SJSA1 (cell line): ENCODE measurements around the gene PEX11A. TPM values are rescaled to one million over a fixed set of nuclear protein-coding genes. Genes with fewer than 3 reads are reported as not detected.

Experiments
- DNase-seq, 2 experiments: peaks; one replicate each; pipeline ENCODE4 v3.0.0-alpha.2; 2015 to 2020; ENCODE audit warnings: low spot score in 2 of 2, low read depth in 1 of 2
- H3K27ac ChIP-seq: fragments of 250-450 bp; sonication (Bioruptor Pico); 2 replicates; pipeline ENCODE4 v1.5.1; 2020; ENCODE audit warnings: mild to moderate bottlenecking, moderate library complexity
- H3K27me3 ChIP-seq: fragments of 250-450 bp; sonication (Bioruptor Pico); replicated peaks from 2 replicates; pipeline ENCODE4 v1.5.1; 2020; ENCODE audit warnings: mild to moderate bottlenecking, moderate library complexity
- H3K36me3 ChIP-seq: fragments of 250-450 bp; sonication (Bioruptor Pico); 2 replicates; pipeline ENCODE4 v1.5.1; 2020; ENCODE audit warnings: mild to moderate bottlenecking
- H3K4me1 ChIP-seq: fragments of 250-450 bp; sonication (Bioruptor Pico); replicated peaks from 2 replicates; pipeline ENCODE4 v1.6.1; 2021; ENCODE audit warnings: mild to moderate bottlenecking
- H3K4me3 ChIP-seq: fragments of 250-450 bp; sonication (Bioruptor Pico); 2 replicates; pipeline ENCODE4 v1.5.1; 2020; ENCODE audit warnings: mild to moderate bottlenecking
- H3K9me3 ChIP-seq: fragments of 250-450 bp; sonication (Bioruptor Pico); replicated peaks from 2 replicates; pipeline ENCODE4 v1.5.1; 2020; ENCODE audit warnings: mild to moderate bottlenecking
- total RNA-seq: library from RNA; depleted of rRNA; stranded (reverse); fragments of >200 nt; shearing (Covaris generic); gene quantifications from 2 replicates; pipeline ENCODE4 v1.2.3, GENCODE V29; 2014

Gene PEX11A
- total RNA-seq, 1 experiment from 2014 or later: 4.8 TPM

- no peaks in the 10 kb centered on the region for H3K36me3 ChIP-seq
- no peaks in the 10 kb centered on the region for H3K9me3 ChIP-seq
- no peak overlapping the region for H3K4me3 ChIP-seq
- no peak overlapping the region for H3K27ac ChIP-seq
- no peak for DNase-seq
- H3K4me1 ChIP-seq: peaks cover 2% of the 10 kb centered on the region
- no peaks in the 10 kb centered on the region for H3K27me3 ChIP-seq
Measured at GRCh38 chr15:89670971-89671560, 19.5 kb downstream of the PEX11A start.

GRCh38 chr15:89669941-89670340 is 20.6 kb downstream of the PEX11A start:
- Histone ChIP-seq H3K27me3 (no peaks in the 10 kb centered on the region), H3K36me3 (no peaks in the 10 kb centered on the region), H3K27ac (no peak overlapping the region), H3K9me3 (no peaks in the 10 kb centered on the region), H3K4me3 (no peak overlapping the region), H3K4me1 (peaks cover 13% of the 10 kb centered on the region)
- DNase-seq: no peak

GRCh38 chr15:89669309-89669865 is 21.2 kb downstream of the PEX11A start:
- no peak overlapping the region for H3K27ac ChIP-seq

GRCh38 chr15:89668171-89668570 is 22.4 kb downstream of the PEX11A start:
- Histone ChIP-seq H3K36me3 (no peaks in the 10 kb centered on the region), H3K27me3 (no peaks in the 10 kb centered on the region), H3K4me3 (no peak overlapping the region), H3K27ac (no peak overlapping the region), H3K9me3 (no peaks in the 10 kb centered on the region), H3K4me1 (peaks cover 16% of the 10 kb centered on the region)
- no peak for DNase-seq

More at GRCh38 chr15:89669309-89669865, 21.2 kb downstream of the PEX11A start:
- Histone ChIP-seq H3K9me3 (no peaks in the 10 kb centered on the region), H3K27me3 (no peaks in the 10 kb centered on the region), H3K36me3 (no peaks in the 10 kb centered on the region), H3K4me1 (peaks cover 14% of the 10 kb centered on the region), H3K4me3 (no peak overlapping the region)
- no peak for DNase-seq

- no peak overlapping the region for H3K4me3 ChIP-seq
- no peak for DNase-seq
- no peaks in the 10 kb centered on the region for H3K27me3 ChIP-seq
- peaks cover 22% of the 10 kb centered on the region for H3K4me1 ChIP-seq
- no peaks in the 10 kb centered on the region for H3K36me3 ChIP-seq
- H3K27ac ChIP-seq: no peak overlapping the region
- H3K9me3 ChIP-seq: no peaks in the 10 kb centered on the region
Measured at GRCh38 chr15:89667706-89667960, 22.9 kb downstream of the PEX11A start.

GRCh38 chr15:89666858-89667705 is 23.5 kb downstream of the PEX11A start:
- no peaks in the 10 kb centered on the region; the same call in 1 of the 2 replicates for H3K9me3 ChIP-seq
- H3K27ac ChIP-seq: no peak overlapping the region
- H3K4me3 ChIP-seq: no peak overlapping the region
- peaks cover 27% of the 10 kb centered on the region for H3K4me1 ChIP-seq
- H3K27me3 ChIP-seq: no peaks in the 10 kb centered on the region
- no peaks in the 10 kb centered on the region for H3K36me3 ChIP-seq
- no peak for DNase-seq

- Histone ChIP-seq H3K4me3 (no peak overlapping the region; the same call in 1 of the 2 replicates), H3K9me3 (no peaks in the 10 kb centered on the region; the same call in 1 of the 2 replicates), H3K27me3 (no peaks in the 10 kb centered on the region), H3K36me3 (no peaks in the 10 kb centered on the region), H3K4me1 (peaks cover 29% of the 10 kb centered on the region), H3K27ac (no peak overlapping the region)
- no peak for DNase-seq
Measured at GRCh38 chr15:89666184-89666857, 24.2 kb downstream of the PEX11A start.

- H3K9me3 ChIP-seq: no peaks in the 10 kb centered on the region; the same call in 1 of the 2 replicates
- DNase-seq: peak in 1 of 2 experiments; percentile 60
- no peak overlapping the region for H3K27ac ChIP-seq
- peak overlapping the region; percentile 38 for H3K4me3 ChIP-seq
- no peaks in the 10 kb centered on the region for H3K27me3 ChIP-seq
- H3K4me1 ChIP-seq: peaks cover 29% of the 10 kb centered on the region
- H3K36me3 ChIP-seq: no peaks in the 10 kb centered on the region
Measured at GRCh38 chr15:89665449-89666181, 24.9 kb downstream of the PEX11A start.

GRCh38 chr15:89664441-89665350 is 25.9 kb downstream of the PEX11A start:
- Histone ChIP-seq H3K9me3 (no peaks in the 10 kb centered on the region; the same call in 1 of the 2 replicates), H3K4me3 (no peak overlapping the region), H3K27me3 (no peaks in the 10 kb centered on the region), H3K36me3 (no peaks in the 10 kb centered on the region), H3K27ac (no peak overlapping the region), H3K4me1 (peaks cover 29% of the 10 kb centered on the region)
- no peak for DNase-seq

GRCh38 chr15:89662893-89663626 is 27.5 kb downstream of the PEX11A start:
- Histone ChIP-seq H3K27ac (peak overlapping the region; percentile 72), H3K36me3 (no peaks in the 10 kb centered on the region), H3K9me3 (no peaks in the 10 kb centered on the region; the same call in 1 of the 2 replicates), H3K4me3 (peak overlapping the region; percentile 17; the same call in 1 of the 2 replicates), H3K27me3 (no peaks in the 10 kb centered on the region), H3K4me1 (peaks cover 29% of the 10 kb centered on the region)
- peak; percentile 72 to 89 for DNase-seq

- no peaks in the 10 kb centered on the region; the same call in 1 of the 2 replicates for H3K9me3 ChIP-seq
- no peak overlapping the region for H3K4me3 ChIP-seq
- H3K4me1 ChIP-seq: peaks cover 26% of the 10 kb centered on the region
- no peak overlapping the region for H3K27ac ChIP-seq
- H3K27me3 ChIP-seq: no peaks in the 10 kb centered on the region
- DNase-seq: no peak
- H3K36me3 ChIP-seq: no peaks in the 10 kb centered on the region
Measured at GRCh38 chr15:89660556-89660955, 30.0 kb downstream of the PEX11A start.

GRCh38 chr15:89659295-89659694 is 31.3 kb downstream of the PEX11A start:
- Histone ChIP-seq H3K27me3 (no peaks in the 10 kb centered on the region), H3K4me1 (peaks cover 24% of the 10 kb centered on the region), H3K36me3 (peaks cover 8% of the 10 kb centered on the region; the same call in 1 of the 2 replicates), H3K27ac (no peak overlapping the region), H3K9me3 (no peaks in the 10 kb centered on the region; the same call in 1 of the 2 replicates), H3K4me3 (no peak overlapping the region)
- no peak for DNase-seq
